Measurements from ENCODE around the gene ELK4. TPM values are rescaled to one million over a fixed set of nuclear protein-coding genes. Genes with fewer than 3 reads are reported as not detected.

Gene ELK4
- total RNA-seq, 1 donor from 2014 or later, result 16.1 TPM

GRCh38 chr1:205599669-205600042, 32.2 kb downstream of the ELK4 start:
- no peak for DNase-seq (ENCODE audit: low read depth)
- no peak for TF ChIP-seq CTCF (IDR thresholded peaks at IDR 0.05; ENCODE audit: insufficient read depth, low read length, poor library complexity, severe bottlenecking)
- Histone ChIP-seq H3K4me3 (ENCODE audit: low read depth, low read length) (no peak overlapping the region), H3K36me3 (ENCODE audit: control insufficient read depth, insufficient read depth, low read length) (peaks cover 2% of the 10 kb centered on the region), H3K27me3 (ENCODE audit: control insufficient read depth, insufficient read depth, low read length) (no peaks in the 10 kb centered on the region)

GRCh38 chr1:205598841-205599668, 32.8 kb downstream of the ELK4 start:
- Histone ChIP-seq H3K36me3 (ENCODE audit: control insufficient read depth, insufficient read depth, low read length) (peaks cover 2% of the 10 kb centered on the region), H3K27me3 (ENCODE audit: control insufficient read depth, insufficient read depth, low read length) (no peaks in the 10 kb centered on the region), H3K4me3 (ENCODE audit: low read depth, low read length) (no peak overlapping the region)
- DNase-seq (ENCODE audit: low read depth), result no peak
- no peak for TF ChIP-seq CTCF (IDR thresholded peaks at IDR 0.05; ENCODE audit: insufficient read depth, low read length, poor library complexity, severe bottlenecking)

- DNase-seq (ENCODE audit: low read depth), result no peak
- H3K4me3 ChIP-seq (ENCODE audit: low read depth, low read length), result no peak overlapping the region
- no peaks in the 10 kb centered on the region for H3K27me3 ChIP-seq (ENCODE audit: control insufficient read depth, insufficient read depth, low read length)
- H3K36me3 ChIP-seq (ENCODE audit: control insufficient read depth, insufficient read depth, low read length), result peaks cover 2% of the 10 kb centered on the region
- TF ChIP-seq CTCF (IDR thresholded peaks at IDR 0.05; ENCODE audit: insufficient read depth, low read length, poor library complexity, severe bottlenecking), result no peak
These were observed 34.0 kb downstream of the ELK4 start for GRCh38 chr1:205597691-205598314.

- Histone ChIP-seq H3K27me3 (ENCODE audit: control insufficient read depth, insufficient read depth, low read length) (no peaks in the 10 kb centered on the region), H3K4me3 (ENCODE audit: low read depth, low read length) (no peak overlapping the region), H3K36me3 (ENCODE audit: control insufficient read depth, insufficient read depth, low read length) (peaks cover 2% of the 10 kb centered on the region)
- DNase-seq (ENCODE audit: low read depth), result no peak
- TF ChIP-seq CTCF (IDR thresholded peaks at IDR 0.05; ENCODE audit: insufficient read depth, low read length, poor library complexity, severe bottlenecking), result no peak
These were observed 34.9 kb downstream of the ELK4 start for GRCh38 chr1:205596876-205597275.

- Histone ChIP-seq H3K36me3 (ENCODE audit: control insufficient read depth, insufficient read depth, low read length) (peaks cover 2% of the 10 kb centered on the region), H3K27me3 (ENCODE audit: control insufficient read depth, insufficient read depth, low read length) (no peaks in the 10 kb centered on the region), H3K4me3 (ENCODE audit: low read depth, low read length) (no peak overlapping the region)
- DNase-seq (ENCODE audit: low read depth), result no peak
- no peak for TF ChIP-seq CTCF (IDR thresholded peaks at IDR 0.05; ENCODE audit: insufficient read depth, low read length, poor library complexity, severe bottlenecking)
These were observed 36.0 kb downstream of the ELK4 start for GRCh38 chr1:205595861-205596260.
